ENCODE results near the gene STAB1.

The STAB1 gene

DNA sequence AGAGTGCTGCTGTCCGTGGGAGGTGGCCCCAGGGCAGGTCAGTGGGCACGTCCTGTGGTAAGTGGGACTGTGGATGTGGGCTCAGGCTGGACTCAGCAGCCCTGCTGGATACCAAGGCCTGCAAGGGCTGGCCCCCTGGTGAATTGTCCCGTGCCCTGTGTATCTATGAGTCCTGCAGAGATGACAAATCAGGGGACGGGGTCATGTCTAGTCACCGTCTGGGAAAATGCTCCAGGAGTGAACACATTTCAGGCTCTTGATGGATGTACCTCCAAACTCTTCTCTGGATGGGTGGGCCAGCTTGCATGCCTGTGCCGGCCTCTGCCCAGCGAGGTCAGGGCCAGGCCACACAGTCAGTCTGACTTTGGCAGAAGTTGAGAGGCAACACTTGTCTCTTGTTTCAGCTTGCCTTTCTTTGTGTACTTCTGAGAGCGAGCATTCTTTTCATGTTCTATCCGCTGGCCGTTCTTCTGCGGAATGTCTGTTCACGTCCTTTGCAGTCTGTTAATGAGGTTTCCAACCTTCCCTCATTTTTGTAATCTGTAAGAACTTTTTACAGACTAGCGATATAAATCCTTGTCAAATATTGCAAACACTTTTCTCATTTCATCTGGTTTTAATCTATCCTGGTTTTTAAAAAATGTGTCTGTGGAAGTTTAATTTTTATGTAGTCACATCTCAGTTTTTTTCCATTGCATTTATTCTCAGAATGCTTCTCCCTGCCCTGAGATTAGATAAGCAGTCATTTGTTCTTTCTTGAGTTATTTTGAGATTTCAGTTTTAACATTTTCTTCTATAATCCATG lies 11.4 kb upstream of the STAB1 start:
- DNase-seq (ENCODE audit: low spot score): peak; percentile 78

DNA sequence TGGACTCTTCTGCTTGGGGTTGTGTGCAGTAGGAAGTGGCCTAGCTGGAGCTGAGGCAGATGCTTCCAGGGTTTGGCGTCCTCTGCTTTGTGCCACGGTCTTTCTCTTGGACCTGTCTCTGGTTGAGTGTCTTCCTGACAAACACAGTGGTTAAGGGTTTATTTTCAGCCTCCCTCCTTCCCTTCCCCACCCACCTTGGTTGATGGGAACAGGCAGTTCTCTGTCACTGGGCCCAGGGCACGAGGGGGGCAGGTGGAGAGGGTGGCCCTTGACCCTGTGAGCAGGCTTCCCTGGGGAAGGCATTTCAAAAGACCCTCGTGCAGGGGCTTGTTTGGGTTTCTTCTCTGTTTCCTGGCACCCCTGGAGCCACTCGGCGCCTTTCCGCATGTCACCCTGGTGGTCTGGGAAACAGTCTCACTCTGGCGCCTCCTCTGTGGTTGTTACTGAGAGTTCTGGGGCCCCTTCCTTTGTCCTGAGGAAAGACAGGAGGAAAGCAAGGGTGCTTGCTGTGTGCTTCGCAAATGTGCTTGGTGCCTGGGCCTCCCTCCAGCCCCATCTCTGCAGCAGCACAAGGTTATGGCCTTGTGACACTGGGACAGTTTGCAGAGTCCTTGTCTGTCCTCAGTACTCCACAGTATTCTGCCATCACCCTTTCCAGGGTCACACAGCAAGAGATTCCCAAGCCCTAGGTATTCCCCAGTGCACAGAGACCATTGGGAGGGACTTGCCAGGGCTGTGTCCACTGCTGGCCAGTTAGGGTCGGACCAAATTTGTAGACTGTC lies 10.3 kb upstream of the STAB1 start:
- DNase-seq (ENCODE audit: low spot score): no peak

DNA sequence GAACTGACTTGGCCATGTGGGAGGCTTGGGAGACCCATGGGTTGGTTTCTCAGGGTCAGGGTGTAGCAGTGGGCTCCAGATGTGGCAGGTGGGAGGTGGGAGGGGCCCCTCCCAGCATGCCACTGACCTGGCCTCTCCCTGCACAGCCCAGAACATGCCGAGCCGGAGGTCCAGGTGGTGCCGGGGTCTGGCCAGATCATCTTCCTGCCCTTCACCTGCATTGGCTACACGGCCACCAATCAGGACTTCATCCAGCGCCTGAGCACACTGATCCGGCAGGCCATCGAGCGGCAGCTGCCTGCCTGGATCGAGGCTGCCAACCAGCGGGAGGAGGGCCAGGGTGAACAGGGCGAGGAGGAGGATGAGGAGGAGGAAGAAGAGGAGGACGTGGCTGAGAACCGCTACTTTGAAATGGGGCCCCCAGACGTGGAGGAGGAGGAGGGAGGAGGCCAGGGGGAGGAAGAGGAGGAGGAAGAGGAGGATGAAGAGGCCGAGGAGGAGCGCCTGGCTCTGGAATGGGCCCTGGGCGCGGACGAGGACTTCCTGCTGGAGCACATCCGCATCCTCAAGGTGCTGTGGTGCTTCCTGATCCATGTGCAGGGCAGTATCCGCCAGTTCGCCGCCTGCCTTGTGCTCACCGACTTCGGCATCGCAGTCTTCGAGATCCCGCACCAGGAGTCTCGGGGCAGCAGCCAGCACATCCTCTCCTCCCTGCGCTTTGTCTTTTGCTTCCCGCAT lies 7.9 kb upstream of the STAB1 start:
- no peak for DNase-seq (ENCODE audit: low spot score)

DNA sequence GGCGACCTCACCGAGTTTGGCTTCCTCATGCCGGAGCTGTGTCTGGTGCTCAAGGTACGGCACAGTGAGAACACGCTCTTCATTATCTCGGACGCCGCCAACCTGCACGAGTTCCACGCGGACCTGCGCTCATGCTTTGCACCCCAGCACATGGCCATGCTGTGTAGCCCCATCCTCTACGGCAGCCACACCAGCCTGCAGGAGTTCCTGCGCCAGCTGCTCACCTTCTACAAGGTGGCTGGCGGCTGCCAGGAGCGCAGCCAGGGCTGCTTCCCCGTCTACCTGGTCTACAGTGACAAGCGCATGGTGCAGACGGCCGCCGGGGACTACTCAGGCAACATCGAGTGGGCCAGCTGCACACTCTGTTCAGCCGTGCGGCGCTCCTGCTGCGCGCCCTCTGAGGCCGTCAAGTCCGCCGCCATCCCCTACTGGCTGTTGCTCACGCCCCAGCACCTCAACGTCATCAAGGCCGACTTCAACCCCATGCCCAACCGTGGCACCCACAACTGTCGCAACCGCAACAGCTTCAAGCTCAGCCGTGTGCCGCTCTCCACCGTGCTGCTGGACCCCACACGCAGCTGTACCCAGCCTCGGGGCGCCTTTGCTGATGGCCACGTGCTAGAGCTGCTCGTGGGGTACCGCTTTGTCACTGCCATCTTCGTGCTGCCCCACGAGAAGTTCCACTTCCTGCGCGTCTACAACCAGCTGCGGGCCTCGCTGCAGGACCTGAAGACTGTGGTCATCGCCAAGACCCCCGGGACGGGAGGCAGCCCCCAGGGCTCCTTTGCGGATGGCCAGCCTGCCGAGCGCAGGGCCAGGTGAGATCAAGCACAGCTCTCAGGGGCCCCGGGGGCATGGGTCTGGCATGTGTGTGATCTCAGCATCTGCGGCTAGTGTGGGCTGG lies 7.1 kb upstream of the STAB1 start:
- no peak for DNase-seq (ENCODE audit: low spot score)

DNA sequence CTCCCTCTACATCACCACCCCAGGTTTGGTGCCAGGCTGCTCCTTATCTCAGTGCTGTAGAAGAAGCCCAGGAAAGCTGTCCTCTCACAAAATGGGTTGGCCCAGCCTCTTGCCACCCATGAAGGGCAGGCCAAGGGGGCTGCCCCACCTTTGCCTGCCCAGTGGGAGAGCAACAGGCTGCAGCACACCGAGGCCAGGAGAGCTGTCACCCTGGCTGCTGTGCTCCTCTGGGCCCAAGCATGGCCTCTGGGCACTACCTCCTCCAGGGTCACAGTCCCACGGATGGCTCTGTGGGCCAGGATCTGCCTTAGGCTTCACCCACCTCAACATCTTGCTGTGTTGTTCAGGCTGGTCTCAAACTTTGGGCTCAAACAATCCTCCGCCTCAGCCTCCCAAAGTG lies 6.4 kb upstream of the STAB1 start:
- DNase-seq (ENCODE audit: low spot score): no peak

DNA sequence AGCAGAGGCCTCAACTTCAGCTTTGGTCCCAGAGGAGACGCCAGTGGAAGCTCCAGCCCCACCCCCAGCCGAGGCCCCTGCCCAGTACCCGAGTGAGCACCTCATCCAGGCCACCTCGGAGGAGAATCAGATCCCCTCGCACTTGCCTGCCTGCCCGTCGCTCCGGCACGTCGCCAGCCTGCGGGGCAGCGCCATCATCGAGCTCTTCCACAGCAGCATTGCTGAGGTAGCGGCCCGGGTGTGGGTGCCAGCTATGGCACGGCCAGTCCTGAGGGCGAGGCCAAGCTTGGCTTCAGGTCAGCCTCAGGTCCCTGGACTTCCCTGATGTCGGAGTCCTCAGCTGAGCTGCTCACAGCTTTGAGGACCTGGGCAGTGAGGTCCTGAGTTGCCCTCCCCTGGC lies 5.7 kb upstream of the STAB1 start:
- DNase-seq (ENCODE audit: low spot score): no peak

DNA sequence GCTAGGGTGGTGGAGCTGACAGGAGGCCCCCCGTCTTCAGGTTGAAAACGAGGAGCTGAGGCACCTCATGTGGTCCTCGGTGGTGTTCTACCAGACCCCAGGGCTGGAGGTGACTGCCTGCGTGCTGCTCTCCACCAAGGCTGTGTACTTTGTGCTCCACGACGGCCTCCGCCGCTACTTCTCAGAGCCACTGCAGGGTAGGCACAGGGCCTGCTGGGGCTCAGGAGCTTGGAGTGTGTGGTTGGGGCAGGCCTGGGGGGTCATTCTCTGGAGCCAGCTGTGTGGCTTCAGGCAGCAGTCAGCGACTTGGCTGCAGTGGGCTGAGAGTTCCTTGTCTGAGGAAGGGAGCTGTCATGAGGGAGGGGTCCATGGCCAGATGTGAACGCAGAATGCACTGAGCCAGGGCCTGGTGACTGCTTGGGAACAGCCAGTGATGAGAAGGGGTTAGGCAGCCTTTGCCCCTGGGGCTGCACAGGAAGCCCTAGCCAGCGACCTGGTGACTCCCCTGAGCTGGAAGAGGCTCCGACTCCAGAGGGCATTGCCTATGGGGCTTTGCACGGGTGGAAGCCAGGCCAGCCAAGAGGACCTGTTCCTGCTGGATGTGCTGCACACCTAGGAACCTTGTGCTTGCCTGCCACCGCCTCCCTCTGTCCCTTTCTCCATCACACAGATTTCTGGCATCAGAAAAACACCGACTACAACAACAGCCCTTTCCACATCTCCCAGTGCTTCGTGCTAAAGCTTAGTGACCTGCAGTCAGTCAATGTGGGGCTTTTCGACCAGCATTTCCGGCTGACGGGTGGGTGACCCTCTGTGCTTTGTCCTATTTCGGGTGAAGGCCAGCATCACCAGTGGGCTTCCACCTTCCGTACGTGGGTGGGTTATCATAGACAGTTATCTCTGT lies 4.9 kb upstream of the STAB1 start:
- DNase-seq (ENCODE audit: low spot score): no peak

DNA sequence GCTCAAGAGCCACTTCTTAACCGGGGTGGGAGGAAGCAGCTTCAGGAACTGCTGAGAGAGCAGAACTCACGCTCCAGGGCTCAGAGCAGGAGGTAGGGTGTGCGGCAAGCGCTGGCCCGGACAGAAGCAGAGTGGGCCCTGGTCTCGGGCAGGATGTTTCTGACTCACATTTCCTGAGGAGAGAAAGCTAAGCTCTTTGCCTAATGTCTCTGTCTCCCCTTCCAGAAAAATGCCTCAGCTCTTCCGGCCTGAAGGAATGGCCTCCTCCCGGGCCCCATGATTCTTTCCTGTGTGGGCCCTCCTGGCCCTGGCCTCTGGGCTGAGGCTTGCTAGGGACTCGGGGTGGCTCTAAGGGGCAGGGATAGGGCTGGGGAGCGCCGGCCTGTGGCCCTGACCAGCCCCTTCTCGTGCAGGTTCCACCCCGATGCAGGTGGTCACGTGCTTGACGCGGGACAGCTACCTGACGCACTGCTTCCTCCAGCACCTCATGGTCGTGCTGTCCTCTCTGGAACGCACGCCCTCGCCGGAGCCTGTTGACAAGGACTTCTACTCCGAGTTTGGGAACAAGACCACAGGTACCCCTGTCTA lies 4.1 kb upstream of the STAB1 start:
- DNase-seq (ENCODE audit: low spot score): no peak

DNA sequence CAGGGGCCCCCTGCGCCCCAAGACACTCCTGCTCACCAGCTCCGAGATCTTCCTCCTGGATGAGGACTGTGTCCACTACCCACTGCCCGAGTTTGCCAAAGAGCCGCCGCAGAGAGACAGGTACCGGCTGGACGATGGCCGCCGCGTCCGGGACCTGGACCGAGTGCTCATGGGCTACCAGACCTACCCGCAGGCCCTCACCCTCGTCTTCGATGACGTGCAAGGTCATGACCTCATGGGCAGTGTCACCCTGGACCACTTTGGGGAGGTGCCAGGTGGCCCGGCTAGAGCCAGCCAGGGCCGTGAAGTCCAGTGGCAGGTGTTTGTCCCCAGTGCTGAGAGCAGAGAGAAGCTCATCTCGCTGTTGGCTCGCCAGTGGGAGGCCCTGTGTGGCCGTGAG lies 3.1 kb upstream of the STAB1 start:
- no peak for DNase-seq (ENCODE audit: low spot score)

DNA sequence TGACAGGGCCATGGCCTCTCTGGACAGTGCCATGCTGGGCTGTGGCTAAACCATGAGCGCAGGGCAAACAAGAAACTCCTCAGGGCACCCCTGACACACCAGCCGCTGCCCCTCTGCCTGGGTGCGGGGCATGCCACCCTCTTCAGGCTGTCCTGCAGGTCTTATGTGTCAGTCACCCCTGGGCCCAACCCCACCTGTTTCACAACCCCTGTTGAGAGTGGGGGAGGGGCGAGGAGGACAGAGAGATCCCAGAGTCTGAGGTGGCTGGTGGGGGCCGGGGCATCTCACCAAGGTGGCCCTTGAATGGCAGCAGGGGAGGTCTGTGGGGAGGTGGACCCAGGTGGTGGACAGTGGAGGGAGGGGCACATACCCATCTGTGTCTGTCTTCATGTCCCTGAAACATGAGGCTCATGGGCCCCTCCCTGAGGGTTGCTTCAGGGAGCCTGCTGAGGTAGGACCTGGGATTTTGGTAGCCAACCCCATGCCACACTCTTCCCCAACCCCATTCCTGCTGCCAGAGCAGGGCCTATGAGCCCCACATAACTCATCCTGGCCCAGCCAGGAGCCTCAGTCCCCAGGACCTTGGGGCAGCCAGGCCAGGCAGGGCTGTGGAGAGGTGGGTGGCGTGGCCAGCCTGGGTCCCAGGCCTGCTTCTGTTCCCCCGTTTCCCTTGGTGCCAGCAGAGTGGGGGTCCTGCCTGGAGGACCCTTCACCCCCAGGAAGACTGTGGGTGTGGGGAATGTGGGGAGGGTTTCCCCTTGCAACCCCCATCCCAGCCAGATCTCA lies 1.7 kb upstream of the STAB1 start:
- DNase-seq (ENCODE audit: low spot score): no peak

DNA sequence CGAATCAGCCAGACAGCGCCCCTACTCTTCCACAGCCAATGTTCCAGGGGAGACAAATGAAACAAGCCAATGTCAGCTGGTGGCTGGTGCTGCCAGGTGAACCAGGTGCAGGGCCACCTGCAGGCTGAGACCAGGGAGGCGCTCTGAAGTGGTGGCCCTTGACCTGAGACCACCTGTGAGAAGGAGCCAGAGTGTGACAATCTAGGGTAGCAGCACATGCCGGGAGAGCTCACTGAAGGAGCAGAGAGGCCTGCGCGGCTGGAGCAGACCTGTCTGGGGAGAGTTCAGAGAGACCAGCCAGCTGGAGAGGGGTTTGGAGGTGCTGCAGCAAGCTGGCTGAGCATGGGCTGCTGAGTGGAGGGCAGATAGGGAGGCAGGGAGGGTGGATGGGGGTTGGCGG lies 693 bp upstream of the STAB1 start:
- no peak for DNase-seq (ENCODE audit: low spot score)

DNA sequence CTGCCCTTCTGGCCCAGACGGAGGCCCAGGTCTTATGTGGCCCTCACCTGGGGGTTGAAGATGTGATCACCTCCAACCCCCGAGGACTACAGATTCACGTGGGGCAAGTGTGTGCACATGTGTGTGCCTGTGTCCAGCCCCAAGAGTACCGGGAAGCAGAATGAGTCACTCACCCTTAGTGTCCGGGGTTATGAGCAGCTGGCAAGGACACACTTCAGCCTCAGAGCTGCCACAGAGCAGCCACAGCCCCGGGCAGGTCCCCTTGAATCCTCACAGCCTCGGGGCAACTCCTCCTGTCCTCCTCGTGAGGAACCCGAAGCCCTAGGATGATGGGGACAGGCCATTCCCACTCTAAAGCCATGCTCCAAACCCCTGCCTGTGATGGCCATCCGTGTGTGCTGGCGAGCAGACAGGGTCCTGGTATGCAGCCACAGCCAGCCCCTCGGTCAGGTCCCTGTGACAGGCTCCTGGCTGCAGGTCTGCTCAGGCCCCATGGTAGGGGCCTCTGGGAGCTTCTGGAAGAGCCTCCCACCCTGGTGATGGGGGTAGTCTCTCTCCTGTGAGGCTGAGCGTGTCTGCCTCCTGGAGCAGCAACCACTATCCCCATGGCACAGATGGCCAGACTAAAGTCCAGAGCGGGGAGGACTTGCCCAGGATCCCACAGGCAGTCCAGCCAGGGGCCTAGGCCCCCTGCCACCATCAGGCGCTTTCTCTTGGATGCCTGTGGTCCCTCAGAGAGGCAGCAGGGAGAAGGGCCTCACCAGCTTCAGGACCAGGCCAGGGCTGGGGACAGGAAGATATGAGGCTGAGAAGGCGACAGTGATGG lies 852 bp downstream of the STAB1 start:
- DNase-seq (ENCODE audit: low spot score): peak; percentile 67

DNA sequence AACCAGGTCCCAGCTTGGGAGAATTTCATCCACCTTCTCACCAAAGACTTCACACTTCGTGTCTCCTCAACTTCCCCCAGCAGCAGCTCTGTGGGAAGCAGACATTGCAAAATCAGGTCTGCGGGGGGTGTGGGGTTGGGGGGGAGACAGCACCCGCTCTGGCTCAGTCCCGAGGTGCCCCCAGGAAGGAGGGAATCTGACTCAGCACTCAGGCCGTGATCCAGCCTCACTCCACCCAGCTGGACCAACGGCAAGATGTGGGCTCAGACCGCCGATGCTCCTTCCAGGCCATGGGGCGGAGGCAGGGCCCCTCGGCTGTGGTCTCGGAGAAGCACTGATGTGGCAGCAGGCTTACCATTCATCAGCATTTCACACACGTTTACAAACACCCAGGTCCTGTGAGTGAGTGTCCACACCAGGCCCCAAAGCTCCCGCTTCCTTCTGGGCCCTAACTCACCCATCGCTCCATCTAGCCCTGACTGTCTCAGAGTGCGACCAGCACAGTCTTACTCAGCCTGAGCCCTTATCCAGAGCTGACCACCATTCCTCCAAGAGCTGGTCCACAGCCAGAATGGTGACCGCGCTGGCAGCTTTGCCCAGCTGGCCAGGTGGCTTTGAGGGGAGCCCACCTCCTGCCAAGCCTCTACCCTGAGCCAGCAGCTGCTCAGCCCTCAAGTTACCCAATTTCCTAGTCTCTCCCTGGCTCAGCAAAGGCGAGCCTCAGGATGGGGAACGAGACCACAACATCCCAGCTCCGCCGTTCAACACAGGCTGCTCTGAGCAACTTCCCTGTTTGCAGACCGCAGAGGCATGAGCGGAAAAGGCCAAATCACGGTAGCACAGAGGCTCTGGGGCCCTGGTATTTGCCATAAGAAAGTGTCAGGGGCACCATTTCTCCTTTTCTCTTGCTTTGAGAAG lies 3.3 kb downstream of the STAB1 start:
- DNase-seq (ENCODE audit: low spot score): no peak

DNA sequence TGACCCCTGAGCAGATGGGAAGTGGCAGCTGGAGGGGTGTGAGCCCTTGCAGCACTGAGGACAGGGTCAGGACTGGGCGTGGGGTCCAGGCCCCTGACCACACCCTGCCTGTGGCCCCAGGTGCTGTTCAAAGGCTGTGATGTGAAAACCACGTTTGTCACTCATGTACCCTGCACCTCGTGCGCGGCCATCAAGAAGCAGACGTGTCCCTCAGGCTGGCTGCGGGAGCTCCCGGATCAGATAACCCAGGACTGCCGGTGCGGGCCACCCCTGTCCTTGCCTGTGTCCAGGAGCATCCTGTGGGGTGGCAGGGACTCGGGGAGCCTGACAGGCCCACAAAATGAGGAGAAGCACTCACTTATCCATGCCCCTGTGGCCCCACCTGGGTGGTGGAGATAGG lies 5.9 kb downstream of the STAB1 start:
- DNase-seq (ENCODE audit: low spot score): no peak

DNA sequence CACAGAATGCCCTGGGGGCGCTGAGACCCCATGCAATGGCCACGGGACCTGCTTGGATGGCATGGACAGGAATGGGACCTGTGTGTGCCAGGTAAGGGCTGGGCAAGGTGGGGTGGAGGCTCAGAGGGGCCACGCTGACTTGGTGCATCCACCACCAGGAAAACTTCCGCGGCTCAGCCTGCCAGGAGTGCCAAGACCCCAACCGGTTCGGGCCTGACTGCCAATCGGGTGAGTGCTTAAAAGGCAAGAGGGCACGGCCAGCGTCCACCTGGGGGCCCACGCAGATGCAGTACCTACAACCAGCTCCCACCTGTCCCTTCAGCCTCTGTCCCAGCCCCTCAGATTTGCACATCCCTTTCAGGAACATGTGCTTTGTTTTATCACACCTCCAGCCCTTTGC lies 6.9 kb downstream of the STAB1 start:
- DNase-seq (ENCODE audit: low spot score): no peak

DNA sequence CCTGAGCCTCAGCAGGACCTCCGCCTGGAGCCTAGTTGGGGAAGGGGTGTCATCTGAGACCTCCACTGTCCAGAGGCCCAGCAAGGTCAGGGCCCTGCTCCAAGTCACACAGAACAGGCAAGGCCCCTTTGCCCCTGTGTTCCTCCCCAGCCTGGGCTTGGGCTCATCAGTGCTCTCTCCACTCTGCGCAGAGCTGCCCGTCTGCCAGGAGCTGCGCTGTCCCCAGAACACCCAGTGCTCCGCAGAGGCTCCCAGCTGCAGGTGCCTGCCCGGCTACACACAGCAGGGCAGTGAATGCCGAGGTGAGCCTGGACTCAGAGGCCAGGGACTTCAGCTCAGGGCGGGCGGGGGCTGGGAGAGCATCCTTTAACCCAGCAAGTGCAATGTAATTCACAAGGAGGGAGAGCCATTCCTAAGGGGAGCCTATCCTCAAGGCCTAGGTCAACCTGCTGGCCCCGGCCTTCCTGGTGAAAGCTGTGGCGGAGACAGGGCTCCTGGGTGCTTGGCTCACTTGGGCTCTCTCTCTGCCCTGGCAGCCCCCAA lies 7.7 kb downstream of the STAB1 start:
- no peak for DNase-seq (ENCODE audit: low spot score)

DNA sequence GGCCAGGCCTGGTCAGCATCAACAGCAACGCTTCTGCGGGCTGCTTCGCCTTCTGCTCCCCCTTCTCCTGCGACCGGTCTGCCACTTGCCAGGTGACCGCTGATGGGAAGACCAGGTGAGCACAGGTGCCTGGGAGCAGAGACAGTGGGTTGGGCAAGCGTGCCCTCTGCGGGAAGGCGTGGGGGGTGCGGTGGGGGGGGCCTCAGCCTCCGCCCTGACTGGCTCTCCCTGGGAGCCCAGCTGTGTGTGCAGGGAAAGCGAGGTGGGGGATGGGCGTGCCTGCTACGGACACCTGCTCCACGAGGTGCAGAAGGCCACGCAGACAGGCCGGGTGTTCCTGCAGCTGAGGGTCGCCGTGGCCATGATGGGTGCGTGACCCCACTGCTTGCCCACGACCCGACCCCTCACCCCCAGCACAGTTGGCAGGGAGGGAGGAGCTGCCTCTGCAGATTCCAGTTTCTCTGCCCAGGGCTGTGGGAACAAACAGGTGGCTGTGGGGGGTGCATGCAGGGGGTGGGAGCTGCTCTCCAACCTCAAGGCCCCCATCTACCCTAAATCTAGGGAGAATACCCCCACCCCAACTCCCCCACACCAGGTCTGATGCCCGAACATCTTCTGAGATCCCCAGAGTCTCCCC lies 8.8 kb downstream of the STAB1 start:
- no peak for DNase-seq (ENCODE audit: low spot score)
